ENCODE data around the gene IFT20. TPM values are rescaled to one million over a fixed set of nuclear protein-coding genes. Genes with fewer than 3 reads are reported as not detected.

The IFT20 gene
- total and polyA plus RNA-seq, 9 of the 15 experiments (the other 6 are each of a cell fraction or from before 2014, with no cell fraction given) = 11.2 to 38.6 (median 20.1) TPM

GRCh38 chr17:28363776-28364650, 28.7 kb upstream of the IFT20 start:
- Histone ChIP-seq H3K4me1 (replicated peaks in 1 of 2; ENCODE audit: control insufficient read depth in 2 of 2, insufficient read depth in 2 of 2, low read length in 2 of 2) (peaks cover 0 to 14% of the 10 kb centered on the region in 2 experiments; a peak in 1 of 5 replicates), H2AFZ (ENCODE audit: low read depth, low read length) (no peak overlapping the region), H3K9ac (ENCODE audit: insufficient read depth in 1 of 2, low read depth in 2 of 2, low read length in 2 of 2) (peak overlapping the region in 1 of 2 experiments; percentile 35; a peak in 1 of 4 replicates), H3K4me2 (ENCODE audit: insufficient read depth, low read length) (no peak overlapping the region), H3K4me3 (no peak overlapping the region), H3K9me3 (replicated peaks; ENCODE audit: control insufficient read depth, insufficient read depth, low read depth, low read length) (no peaks in the 10 kb centered on the region), H3K79me2 (ENCODE audit: control insufficient read depth, insufficient read depth, low read length) (no peaks in the 10 kb centered on the region), H4K20me1 (replicated peaks; ENCODE audit: control insufficient read depth, insufficient read depth, low read length) (no peaks in the 10 kb centered on the region), H3K36me3 (ENCODE audit: control insufficient read depth, insufficient read depth, low read length) (peaks cover 47% of the 10 kb centered on the region), H3K27me3 (ENCODE audit: control insufficient read depth in 2 of 2, insufficient read depth in 2 of 2, low read length in 2 of 2) (no peaks in the 10 kb centered on the region), H3K9me1 (ENCODE audit: control insufficient read depth, insufficient read depth, low read length) (no peaks in the 10 kb centered on the region), H3K27ac (ENCODE audit: extremely low read depth, low read depth, low read length) (no peak overlapping the region)
- in situ Hi-C loops (cut with MboI) (no loop called here), intact Hi-C loops (cut with micrococcal nuclease) (no loop called here)
- POLR2A ChIA-PET = interaction anchor here (0.7 to 0.9 kb wide), 2 partner anchors 17 to 72 kb away, joined by 3 read pairs; no protein-coding TSS in a partner anchor
- DNase-seq (ENCODE audit: extremely low read depth in 1 of 4, low spot score in 3 of 4) (no peak), FAIRE-seq (no peak), ATAC-seq (no peak)
- 80% methylated on average over 8 of the region's 8 CpGs for WGBS (ENCODE audit: insufficient coverage, low coverage, missing lambda C conversion rate)
- no TSS peak for BruUV-seq (replicated peaks)
- CTCF ChIA-PET (ENCODE audit: low intra/inter-chr PET ratio) = no interaction called here
- TF ChIP-seq SMARCB1 (IDR thresholded peaks at IDR 0.05; ENCODE audit: insufficient read length, low read depth) = no peak
- no peak for TF ChIP-seq ZNF764 (CRISPR knock-in tag; IDR thresholded peaks at IDR 0.05; ENCODE audit: low read depth)
- TF ChIP-seq MIER1 (IDR thresholded peaks at IDR 0.05; ENCODE audit: low read depth) = no peak
- TF ChIP-seq TARDBP (IDR thresholded peaks at IDR 0.05) = no peak
- TF ChIP-seq PRPF4 (IDR thresholded peaks at IDR 0.05; ENCODE audit: insufficient read depth, low read depth, low read length, poor library complexity, severe bottlenecking) = no peak
- TF ChIP-seq TFAM (CRISPR knock-in tag; conservative IDR thresholded peaks at IDR 0.05) = no peak
- no peak for TF ChIP-seq CEBPG (CRISPR knock-in tag; IDR thresholded peaks at IDR 0.05)
- no peak for TF ChIP-seq CEBPG (tag; conservative IDR thresholded peaks at IDR 0.05 in 1 of 2, IDR thresholded peaks at IDR 0.05 in 1 of 2)
- no peak for TF ChIP-seq ZNF589 (CRISPR knock-in tag; IDR thresholded peaks at IDR 0.05; ENCODE audit: low read depth)
- no peak for TF ChIP-seq ZNF232 (CRISPR knock-in tag; IDR thresholded peaks at IDR 0.05)

Measured in K562 (cell line).